H1 (cell line): ENCODE measurements around the gene RNF26. TPM values are rescaled to one million over a fixed set of nuclear protein-coding genes. Genes with fewer than 3 reads are reported as not detected.

Experiments
- SIN3A ChIP-seq, 2 experiments: IDR thresholded peaks in 1 of 2; conservative IDR thresholded peaks in 1 of 2; 2 replicates each; pipeline ENCODE4 v1.6.1; 2011 to 2012; ENCODE audit warnings: low read length in 2 of 2, improper control_type of control experiment in 1 of 2, low read depth in 1 of 2, mild to moderate bottlenecking in 1 of 2
- polyA plus RNA-seq, 7 experiments: library from polyadenylated mRNA; depleted of rRNA in 3 of 7; stranded (reverse) in 5 of 7; unstranded in 2 of 7; fragments of >200 nt in 5 of 7; fragments of 200-250 nt in 2 of 7; gene quantifications; 1 replicate in 5 of 7; 2 replicates in 1 of 7; 4 replicates in 1 of 7; pipeline versions ENCODE4 v1.2.1 to v1.2.3, GENCODE V29; 2011 to 2013; ENCODE audit warnings: missing spikeins in 2 of 7, mixed read lengths in 2 of 7
- total RNA-seq: library from RNA; stranded (reverse); fragmentation: NEBNext Ultra II Directional; extraction: Animal tissue kit (Norgen Biotek cat#: 25700); gene quantifications from 2 replicates; pipeline ENCODE4 v1.2.1, GENCODE V29; 2021

Gene RNF26
- total and polyA plus RNA-seq, 2 of the 8 experiments (the other 6 are each of a cell fraction or from before 2014, with no cell fraction given), result 82.7 to 84.0 TPM

DNA sequence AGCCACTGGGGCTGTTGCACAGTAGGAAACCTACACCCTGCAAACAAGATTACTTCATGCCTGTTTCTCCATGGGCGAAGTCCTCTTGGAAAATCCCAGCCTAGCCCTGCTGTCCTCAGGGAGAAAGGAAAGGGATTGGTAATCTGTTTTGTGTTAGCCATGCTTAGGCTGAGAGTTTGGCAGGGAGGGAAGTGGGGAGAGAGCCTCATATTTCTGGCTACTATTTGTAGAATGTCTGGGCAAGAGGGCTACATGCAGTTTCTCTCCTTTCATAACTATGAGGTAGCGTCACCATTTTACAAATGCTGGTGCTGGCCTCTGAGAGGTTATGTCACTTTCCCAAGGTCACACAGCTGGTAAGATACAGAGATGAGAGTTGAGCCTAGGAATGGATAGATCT, 12.9 kb downstream of the RNF26 start (continued):
- no peak for TF ChIP-seq SIN3A (conservative IDR thresholded peaks at IDR 0.05 in 1 of 2, IDR thresholded peaks at IDR 0.05 in 1 of 2; ENCODE audit: low read depth in 1 of 2, low read length in 2 of 2)
- TF ChIP-seq, all 59 proteins: peak for 0
